SK-N-SH (cell line): ENCODE results near the gene ATF3. TPM values are rescaled to one million over a fixed set of nuclear protein-coding genes. Genes with fewer than 3 reads are reported as not detected.

Source experiments
- CTCF ChIA-PET: fragments of 300-600, 350-600 bp; formaldehyde crosslinking; extraction: SDS; loops from one replicate; lab custom pipeline; 2021; lab: Yijun Ruan, JAX
- POLR2A ChIA-PET: fragments of 350-600 bp; sonication (Branson Sonifier 250); formaldehyde crosslinking; extraction: SDS; loops from one replicate; lab custom pipeline; 2020; ENCODE audit warnings: antibody characterized with exemption, inconsistent platforms; lab: Yijun Ruan, JAX
- DNase-seq: peaks from one replicate; pipeline ENCODE4 v3.0.0; 2012
- H2AFZ ChIP-seq: fragments of 200-600 bp; sonication (generic); 2 replicates; pipeline ENCODE4 v1.8.1; 2016; ENCODE audit warnings: antibody characterized with exemption, mild to moderate bottlenecking, low read depth
- H3F3A ChIP-seq: fragments of 200-600 bp; sonication (generic); replicated peaks from 2 replicates; pipeline ENCODE3; 2016; ENCODE audit warnings: antibody characterized with exemption, mild to moderate bottlenecking; ENCODE audit not compliant: insufficient read depth
- H3K27ac ChIP-seq, 2 experiments: fragments of 200-500 bp in 1 of 2; fragments of 200-600 bp in 1 of 2; sonication (Bioruptor generic) in 1 of 2; sonication (generic), shearing (Covaris generic) in 1 of 2; 2 replicates each; pipeline versions ENCODE4 v1.5.1 to v1.6.1; 2014 to 2016; ENCODE audit warnings: low read depth in 2 of 2, inconsistent platforms in 1 of 2, low read length in 1 of 2, mild to moderate bottlenecking in 1 of 2, mixed read lengths in 1 of 2
- H3K27me3 ChIP-seq: fragments of 200-600 bp; sonication (generic), shearing (Covaris generic); 2 replicates; pipeline ENCODE4 v1.6.1; 2016; ENCODE audit warnings: mixed run types; ENCODE audit not compliant: insufficient read depth
- H3K36me3 ChIP-seq, 2 experiments: fragments of 200-500 bp in 1 of 2; fragments of 200-600 bp in 1 of 2; sonication (Bioruptor generic) in 1 of 2; sonication (generic) in 1 of 2; replicated peaks in 1 of 2; 2 replicates each; pipeline versions ENCODE3 to v1.5.1; 2014 to 2016; ENCODE audit warnings: low read length in 1 of 2, mild to moderate bottlenecking in 1 of 2; ENCODE audit not compliant: insufficient read depth in 2 of 2, control insufficient read depth in 1 of 2
- H3K4me1 ChIP-seq, 2 experiments: fragments of 200-500 bp in 1 of 2; fragments of 200-600 bp in 1 of 2; sonication (Bioruptor generic) in 1 of 2; sonication (generic), shearing (Covaris generic) in 1 of 2; 2 replicates each; pipeline versions ENCODE4 v1.5.1 to v1.6.1; 2014 to 2016; ENCODE audit warnings: low read depth in 1 of 2, low read length in 1 of 2, mixed run types in 1 of 2; ENCODE audit not compliant: insufficient read depth in 2 of 2, control insufficient read depth in 1 of 2
- H3K4me2 ChIP-seq: fragments of 200-600 bp; sonication (generic), shearing (Covaris generic); 2 replicates; pipeline ENCODE4 v1.6.1; 2017; ENCODE audit warnings: mixed run types
- H3K4me3 ChIP-seq, 2 experiments: fragments of 200-500 bp in 1 of 2; fragments of 200-600 bp in 1 of 2; sonication (Bioruptor generic) in 1 of 2; sonication (generic), shearing (Covaris generic) in 1 of 2; 2 replicates each; pipeline versions ENCODE4 v1.5.1 to v1.8.1; 2014 to 2016; ENCODE audit warnings: low read depth in 2 of 2, inconsistent platforms in 1 of 2, low read length in 1 of 2, mild to moderate bottlenecking in 1 of 2, mixed read lengths in 1 of 2, moderate library complexity in 1 of 2
- H3K79me2 ChIP-seq: fragments of 200-600 bp; sonication (generic); 2 replicates; pipeline ENCODE4 v1.8.1; 2017; ENCODE audit warnings: mild to moderate bottlenecking; ENCODE audit not compliant: insufficient read depth
- H3K9ac ChIP-seq: fragments of 200-600 bp; sonication (generic); 2 replicates; pipeline ENCODE4 v1.6.1; 2017; ENCODE audit warnings: mixed run types
- H3K9me2 ChIP-seq: fragments of 200-600 bp; sonication (generic); 2 replicates; pipeline ENCODE4 v1.6.1; 2017; ENCODE audit warnings: mixed run types
- H3K9me3 ChIP-seq: fragments of 200-600 bp; sonication (generic); 2 replicates; pipeline ENCODE4 v1.6.1; 2017; ENCODE audit warnings: mixed run types, mild to moderate bottlenecking, moderate library complexity
- H4K20me1 ChIP-seq: fragments of 200-600 bp; sonication (generic); 2 replicates; pipeline ENCODE4 v1.6.1; 2017; ENCODE audit warnings: mild to moderate bottlenecking, mixed run types; ENCODE audit not compliant: insufficient read depth
- ELF1 ChIP-seq: IDR thresholded peaks from 2 replicates; pipeline ENCODE4 v1.4.0; 2012
- EP300 ChIP-seq, 2 experiments: IDR thresholded peaks; 2 replicates each; pipeline versions ENCODE4 v1.4.0 to v1.6.1; 2012; ENCODE audit warnings: borderline replicate concordance in 1 of 2, low read depth in 1 of 2, low read length in 1 of 2
- EZH2phosphoT487 ChIP-seq: fragments of 200-600 bp; sonication (generic); IDR thresholded peaks from 2 replicates; pipeline ENCODE4 v1.6.1; 2017; ENCODE audit warnings: low read depth, mixed run types, mild to moderate bottlenecking, antibody characterized with exemption, moderate library complexity, borderline replicate concordance
- FOSL2 ChIP-seq: IDR thresholded peaks from 2 replicates; pipeline ENCODE4 v1.4.0; 2012; ENCODE audit warnings: low read depth, mild to moderate bottlenecking, moderate library complexity, borderline replicate concordance
- FOXJ3 ChIP-seq: sonication (generic); formaldehyde crosslinking; IDR thresholded peaks from 2 replicates; pipeline ENCODE4 v1.5.1; 2020; ENCODE audit warnings: mild to moderate bottlenecking, missing genetic modification reagents
- GABPA ChIP-seq: IDR thresholded peaks from 2 replicates; pipeline ENCODE4 v1.4.0; 2012; ENCODE audit warnings: low read depth, mild to moderate bottlenecking
- GATA2 ChIP-seq: sonication (generic); formaldehyde crosslinking; IDR thresholded peaks from 2 replicates; pipeline ENCODE4 v1.5.0; 2020; ENCODE audit warnings: mild to moderate bottlenecking, missing genetic modification reagents
- PBX3 ChIP-seq: IDR thresholded peaks from 2 replicates; pipeline ENCODE4; 2012
- RAD21 ChIP-seq: IDR thresholded peaks from 2 replicates; pipeline ENCODE4 v1.6.1; 2012; ENCODE audit warnings: mild to moderate bottlenecking, low read length
- RCOR1 ChIP-seq: fragments of 150-350 bp; IDR thresholded peaks from 2 replicates; pipeline ENCODE4 v1.6.1; 2017; ENCODE audit warnings: antibody characterized with exemption, low read length
- RXRA ChIP-seq: IDR thresholded peaks from 2 replicates; pipeline ENCODE4 v1.4.0; 2012; ENCODE audit warnings: low read depth, mild to moderate bottlenecking, borderline replicate concordance
- SIN3A ChIP-seq: IDR thresholded peaks from 2 replicates; pipeline ENCODE4 v1.6.1; 2012; ENCODE audit warnings: low read depth, mild to moderate bottlenecking, low read length, moderate library complexity, borderline replicate concordance
- SMC3 ChIP-seq: IDR thresholded peaks from 2 replicates; pipeline ENCODE4 v1.6.1; 2012; ENCODE audit warnings: low read depth, low read length, improper control_type of control experiment
- TAF1 ChIP-seq: IDR thresholded peaks from 2 replicates; pipeline ENCODE4 v1.6.1; 2012; ENCODE audit warnings: low read depth, mild to moderate bottlenecking, low read length, moderate library complexity, borderline replicate concordance
- TCF12 ChIP-seq: IDR thresholded peaks from 2 replicates; pipeline ENCODE4 v1.4.0; 2012
- USF2 ChIP-seq: fragments of 150-350 bp; IDR thresholded peaks from 2 replicates; pipeline ENCODE4 v1.6.1; 2017; ENCODE audit warnings: antibody characterized with exemption, low read length, low read depth, borderline replicate concordance
- YY1 ChIP-seq: IDR thresholded peaks from 2 replicates; pipeline ENCODE4 v1.4.0; 2012; ENCODE audit warnings: low read depth, mild to moderate bottlenecking
- ZBTB33 ChIP-seq: IDR thresholded peaks from 2 replicates; pipeline ENCODE4 v1.4.0; 2012; ENCODE audit warnings: low read depth, borderline replicate concordance
- WGBS: methylation state at CpG from one replicate; pipeline ENCODE4 v1.1.6; 2017; ENCODE audit warnings: low lambda C conversion rate; 5-methylcytosine and 5-hydroxymethylcytosine counted together
- polyA plus RNA-seq, 3 experiments: library from polyadenylated mRNA; depleted of rRNA; stranded (reverse); fragments of >200 nt; gene quantifications; 2 replicates each; pipeline ENCODE4 v1.2.3, GENCODE V29; 2012
- TF ChIP-seq, protein P1 (sequence below): IDR thresholded peaks from 2 replicates; pipeline ENCODE4 v1.4.0; 2012; ENCODE audit warnings: low read depth
- TF ChIP-seq, protein P2 (sequence below): fragments of 150-350 bp; IDR thresholded peaks from 2 replicates; pipeline ENCODE4 v1.6.1; 2016; ENCODE audit warnings: mild to moderate bottlenecking, low read depth, low read length
- TF ChIP-seq, protein P3 (sequence below): IDR thresholded peaks from 2 replicates; pipeline ENCODE4 v1.4.0; 2012; ENCODE audit warnings: low read depth, borderline replicate concordance

ATF3 gene
- polyA plus RNA-seq, 1 of the 3 experiments (the other 2 are of a cell fraction), result 29.7 TPM

- POLR2A ChIA-PET, result interaction anchor here (0.7 to 3.6 kb wide), 3 partner anchors 13 to 109 kb away, joined by 3 to 41 read pairs (median 5); partner anchors contain the start of gene ATF3
- Histone ChIP-seq H3K9me3 (no peaks in the 10 kb centered on the region), H3K4me2 (peak overlapping the region; percentile 75), H3K27ac (peak overlapping the region; percentile 95 to 99), H3K79me2 (no peaks in the 10 kb centered on the region), H3K36me3 (no peaks in the 10 kb centered on the region), H3F3A (peaks cover 21% of the 10 kb centered on the region), H3K4me3 (peak overlapping the region; percentile 25 to 43; a peak in 3 of 4 replicates), H3K9me2 (no peaks in the 10 kb centered on the region), H3K4me1 (peaks cover 29 to 51% of the 10 kb centered on the region in 2 experiments), H4K20me1 (no peaks in the 10 kb centered on the region), H3K9ac (peak overlapping the region; percentile 78), H3K27me3 (no peaks in the 10 kb centered on the region), H2AFZ (peak overlapping the region; percentile 63)
- DNase-seq, result peak; percentile 92
- WGBS, result 11% methylated on average over 9 of the region's 9 CpGs
- CTCF ChIA-PET, result interaction anchor here (0.6 to 6.0 kb wide), 12 partner anchors 11 to 189 kb away, joined by 3 to 51 read pairs (median 4); partner anchors contain the start of gene ATF3
- TF ChIP-seq YY1 (no peak), USF2 (no peak), FOSL2 (peak; percentile 87), RAD21 (peak; percentile 16; the same call in 1 of the 2 replicates), SMC3 (no peak; the same call in 1 of the 2 replicates), PBX3 (peak; percentile 73), ZBTB33 (no peak; the same call in 1 of the 2 replicates), RCOR1 (peak; percentile 90), TAF1 (no peak), EZH2phosphoT487 (no peak), ELF1 (peak; percentile 58; the same call in 1 of the 2 replicates), GATA2 (peak; percentile 53), TCF12 (peak; percentile 97), SIN3A (peak; percentile 50; the same call in 1 of the 2 replicates), GABPA (0 out of 2 replicates have a peak, but pooled peaks have one; percentile 9), FOXJ3 (CRISPR knock-in tag) (peak; percentile 85), EP300 (IDR thresholded peaks at IDR 0.05; ENCODE audit: borderline replicate concordance in 1 of 2, low read depth in 1 of 2, low read length in 1 of 2) (peak; percentile 65 to 84; a peak in 3 of 4 replicates), RXRA (peak; percentile 70; the same call in 1 of the 2 replicates)
- TF ChIP-seq, protein P1, sequence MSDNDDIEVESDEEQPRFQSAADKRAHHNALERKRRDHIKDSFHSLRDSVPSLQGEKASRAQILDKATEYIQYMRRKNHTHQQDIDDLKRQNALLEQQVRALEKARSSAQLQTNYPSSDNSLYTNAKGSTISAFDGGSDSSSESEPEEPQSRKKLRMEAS, result peak; percentile 57; the same call in 1 of the 2 replicates
- TF ChIP-seq, protein P2, sequence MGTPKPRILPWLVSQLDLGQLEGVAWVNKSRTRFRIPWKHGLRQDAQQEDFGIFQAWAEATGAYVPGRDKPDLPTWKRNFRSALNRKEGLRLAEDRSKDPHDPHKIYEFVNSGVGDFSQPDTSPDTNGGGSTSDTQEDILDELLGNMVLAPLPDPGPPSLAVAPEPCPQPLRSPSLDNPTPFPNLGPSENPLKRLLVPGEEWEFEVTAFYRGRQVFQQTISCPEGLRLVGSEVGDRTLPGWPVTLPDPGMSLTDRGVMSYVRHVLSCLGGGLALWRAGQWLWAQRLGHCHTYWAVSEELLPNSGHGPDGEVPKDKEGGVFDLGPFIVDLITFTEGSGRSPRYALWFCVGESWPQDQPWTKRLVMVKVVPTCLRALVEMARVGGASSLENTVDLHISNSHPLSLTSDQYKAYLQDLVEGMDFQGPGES, result no peak
- TF ChIP-seq, protein P3, sequence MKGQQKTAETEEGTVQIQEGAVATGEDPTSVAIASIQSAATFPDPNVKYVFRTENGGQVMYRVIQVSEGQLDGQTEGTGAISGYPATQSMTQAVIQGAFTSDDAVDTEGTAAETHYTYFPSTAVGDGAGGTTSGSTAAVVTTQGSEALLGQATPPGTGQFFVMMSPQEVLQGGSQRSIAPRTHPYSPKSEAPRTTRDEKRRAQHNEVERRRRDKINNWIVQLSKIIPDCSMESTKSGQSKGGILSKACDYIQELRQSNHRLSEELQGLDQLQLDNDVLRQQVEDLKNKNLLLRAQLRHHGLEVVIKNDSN, result no peak; the same call in 1 of the 2 replicates
These were observed 58.9 kb downstream of the ATF3 start for GRCh38 chr1:212667223-212668139.
